HCT116 (cell line): ENCODE data around the gene C10orf62.

Experiments
- CEBPB ChIP-seq: IDR thresholded peaks from 2 replicates; pipeline ENCODE4 v1.6.1; 2012; ENCODE audit warnings: low read depth
- EZH2phosphoT487 ChIP-seq: fragments of 200-600 bp; IDR thresholded peaks from 2 replicates; pipeline ENCODE4 v1.6.1; 2018; ENCODE audit warnings: antibody characterized with exemption, borderline replicate concordance
- FOSL1 ChIP-seq: IDR thresholded peaks from 2 replicates; pipeline ENCODE4 v1.6.1; 2012; ENCODE audit warnings: low read depth
- JUND ChIP-seq: IDR thresholded peaks from 2 replicates; pipeline ENCODE4 v1.6.1; 2012
- POLR2A ChIP-seq: IDR thresholded peaks from 2 replicates; pipeline ENCODE4 v1.7.0; 2011; ENCODE audit warnings: borderline replicate concordance; ENCODE audit not compliant: insufficient read depth, insufficient read length; ENCODE audit errors: extremely low read depth
- RAD21 ChIP-seq: IDR thresholded peaks from 2 replicates; pipeline ENCODE4 v1.6.1; 2012; ENCODE audit warnings: low read depth, mild to moderate bottlenecking
- SRF ChIP-seq: IDR thresholded peaks from 2 replicates; pipeline ENCODE4 v1.6.1; 2012; ENCODE audit warnings: low read depth
- TF ChIP-seq, protein P1 (sequence below), 3 experiments: fragments of 200-600 bp in 1 of 3; sonication (generic) in 1 of 3; IDR thresholded peaks in 2 of 3; conservative IDR thresholded peaks in 1 of 3; 2 replicates each; pipeline ENCODE4 v1.5.1; 2012 to 2017; ENCODE audit warnings: low read depth in 2 of 3, low read length in 2 of 3, antibody characterized with exemption in 1 of 3, borderline replicate concordance in 1 of 3, control low read depth in 1 of 3, mild to moderate bottlenecking in 1 of 3, mixed read lengths in 1 of 3, mixed run types in 1 of 3, moderate library complexity in 1 of 3; ENCODE audit not compliant: insufficient read depth in 1 of 3
- TF ChIP-seq, protein P2 (sequence below): IDR thresholded peaks from 2 replicates; pipeline ENCODE4 v1.6.1; 2012

DNA sequence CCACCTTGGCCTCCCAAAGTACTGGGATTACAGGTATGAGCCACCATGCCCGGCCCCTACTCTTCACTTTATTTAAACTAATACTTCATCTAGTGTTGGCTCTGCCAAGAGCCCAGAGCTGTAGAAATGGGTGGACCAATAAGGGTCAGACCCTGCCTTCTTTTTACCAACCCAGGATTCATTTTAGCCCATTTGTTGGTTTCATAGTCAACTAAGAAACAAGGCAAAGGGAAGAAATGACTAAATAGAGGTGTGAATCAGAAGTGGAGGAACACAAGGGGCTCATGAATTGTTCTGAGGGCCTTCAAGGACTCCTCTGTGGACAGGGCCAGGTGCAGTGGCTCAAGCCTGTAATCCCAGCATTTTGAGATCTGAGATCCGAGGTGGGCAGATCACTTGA, 15.8 kb upstream of the C10orf62 start:
- no peak for TF ChIP-seq EZH2phosphoT487
- TF ChIP-seq, protein P1, sequence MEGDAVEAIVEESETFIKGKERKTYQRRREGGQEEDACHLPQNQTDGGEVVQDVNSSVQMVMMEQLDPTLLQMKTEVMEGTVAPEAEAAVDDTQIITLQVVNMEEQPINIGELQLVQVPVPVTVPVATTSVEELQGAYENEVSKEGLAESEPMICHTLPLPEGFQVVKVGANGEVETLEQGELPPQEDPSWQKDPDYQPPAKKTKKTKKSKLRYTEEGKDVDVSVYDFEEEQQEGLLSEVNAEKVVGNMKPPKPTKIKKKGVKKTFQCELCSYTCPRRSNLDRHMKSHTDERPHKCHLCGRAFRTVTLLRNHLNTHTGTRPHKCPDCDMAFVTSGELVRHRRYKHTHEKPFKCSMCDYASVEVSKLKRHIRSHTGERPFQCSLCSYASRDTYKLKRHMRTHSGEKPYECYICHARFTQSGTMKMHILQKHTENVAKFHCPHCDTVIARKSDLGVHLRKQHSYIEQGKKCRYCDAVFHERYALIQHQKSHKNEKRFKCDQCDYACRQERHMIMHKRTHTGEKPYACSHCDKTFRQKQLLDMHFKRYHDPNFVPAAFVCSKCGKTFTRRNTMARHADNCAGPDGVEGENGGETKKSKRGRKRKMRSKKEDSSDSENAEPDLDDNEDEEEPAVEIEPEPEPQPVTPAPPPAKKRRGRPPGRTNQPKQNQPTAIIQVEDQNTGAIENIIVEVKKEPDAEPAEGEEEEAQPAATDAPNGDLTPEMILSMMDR (IDR thresholded peaks at IDR 0.05 in 2 of 3, conservative IDR thresholded peaks at IDR 0.05 in 1 of 3; ENCODE audit: borderline replicate concordance in 1 of 3, insufficient read depth in 1 of 3, low read depth in 2 of 3, low read length in 2 of 3): no peak
- no peak for TF ChIP-seq JUND
- TF ChIP-seq CEBPB: no peak
- no peak for TF ChIP-seq SRF
- no peak for TF ChIP-seq POLR2A
- TF ChIP-seq, protein P2, sequence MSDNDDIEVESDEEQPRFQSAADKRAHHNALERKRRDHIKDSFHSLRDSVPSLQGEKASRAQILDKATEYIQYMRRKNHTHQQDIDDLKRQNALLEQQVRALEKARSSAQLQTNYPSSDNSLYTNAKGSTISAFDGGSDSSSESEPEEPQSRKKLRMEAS: no peak
- no peak for TF ChIP-seq RAD21
- no peak for TF ChIP-seq FOSL1
